22Rv1 (cell line): ENCODE results near the gene BPGM.

Source experiments
- H3K27ac ChIP-seq: fragments of 450-650 bp; 2 replicates; pipeline ENCODE4 v1.5.1; 2017
- CTCF ChIP-seq: fragments of 450-650 bp; IDR thresholded peaks from 2 replicates; pipeline ENCODE4 v1.5.1; 2017; ENCODE audit warnings: mild to moderate bottlenecking
- ZFX ChIP-seq: fragments of 450-650 bp; IDR thresholded peaks from 2 replicates; pipeline ENCODE4 v1.6.1; 2017; ENCODE audit warnings: antibody characterized with exemption, borderline replicate concordance

BPGM gene

GRCh38 chr7:134710854-134711624 lies 64.4 kb downstream of the BPGM start:
- TF ChIP-seq CTCF, result no peak
- no peak for TF ChIP-seq ZFX

GRCh38 chr7:134712196-134712595 lies 65.5 kb downstream of the BPGM start:
- TF ChIP-seq CTCF (no peak), ZFX (no peak)
- no peak overlapping the region for H3K27ac ChIP-seq

More at GRCh38 chr7:134710854-134711624, 64.4 kb downstream of the BPGM start:
- no peak overlapping the region for H3K27ac ChIP-seq

GRCh38 chr7:134714470-134715205 lies 68.0 kb downstream of the BPGM start:
- TF ChIP-seq CTCF, result no peak
- TF ChIP-seq ZFX, result no peak
- no peak overlapping the region for H3K27ac ChIP-seq

- TF ChIP-seq CTCF (no peak), ZFX (no peak)
- no peak overlapping the region for H3K27ac ChIP-seq
These were observed 71.7 kb downstream of the BPGM start for GRCh38 chr7:134718211-134718875.

- TF ChIP-seq CTCF, result no peak
- no peak for TF ChIP-seq ZFX
These were observed 73.7 kb downstream of the BPGM start for GRCh38 chr7:134720091-134720935.

GRCh38 chr7:134721171-134721570 lies 74.5 kb downstream of the BPGM start:
- TF ChIP-seq ZFX (no peak), CTCF (no peak)
- H3K27ac ChIP-seq, result no peak overlapping the region

More at GRCh38 chr7:134720091-134720935, 73.7 kb downstream of the BPGM start:
- no peak overlapping the region for H3K27ac ChIP-seq
